Cerebellar nuclear complex (tissue), 1 donor: Measurements from ENCODE around the gene CEP68.
"Not testable (repeated sequence)": the region's sequence is repeated elsewhere in the genome, so short reads cannot be mapped to it uniquely, and the experiment has no call there.

ENCODE experiments used
- DNase-seq, 2 experiments: peaks; one replicate each; lab custom pipeline; 2025; lab: John Stamatoyannopoulos, UW

The CEP68 gene

GRCh38 chr2:65031341-65032018 is 24.7 kb upstream of the CEP68 start:
- DNase-seq = no peak

GRCh38 chr2:65032019-65032975 is 23.9 kb upstream of the CEP68 start:
- no peak for DNase-seq

- DNase-seq = no peak
Observed at GRCh38 chr2:65033178-65033577, 23.0 kb upstream of the CEP68 start.

GRCh38 chr2:65033667-65034066 is 22.5 kb upstream of the CEP68 start:
- not testable (repeated sequence) for DNase-seq

- DNase-seq = no peak
Observed at GRCh38 chr2:65035351-65035943, 20.8 kb upstream of the CEP68 start.

- no peak for DNase-seq
Observed at GRCh38 chr2:65037178-65037577, 19.0 kb upstream of the CEP68 start.

GRCh38 chr2:65039640-65040039 is 16.6 kb upstream of the CEP68 start:
- DNase-seq = no peak

- peak; percentile 4 to 86 for DNase-seq
Observed at GRCh38 chr2:65040400-65041261, 15.6 kb upstream of the CEP68 start.

GRCh38 chr2:65043001-65043400 is 13.2 kb upstream of the CEP68 start:
- DNase-seq = no peak

GRCh38 chr2:65044097-65044735 is 12.0 kb upstream of the CEP68 start:
- no peak for DNase-seq

- no peak for DNase-seq
Observed at GRCh38 chr2:65045651-65046050, 10.6 kb upstream of the CEP68 start.

- no peak for DNase-seq
Observed at GRCh38 chr2:65046633-65047407, 9.4 kb upstream of the CEP68 start.

- DNase-seq = no peak
Observed at GRCh38 chr2:65049010-65049639, 7.1 kb upstream of the CEP68 start.

- no peak for DNase-seq
Observed at GRCh38 chr2:65050931-65051330, 5.3 kb upstream of the CEP68 start.

- DNase-seq = no peak
Observed at GRCh38 chr2:65053199-65053598, 3.0 kb upstream of the CEP68 start.

GRCh38 chr2:65054749-65055421 is 1.3 kb upstream of the CEP68 start:
- DNase-seq = no peak

- DNase-seq = peak in 1 of 2 experiments; percentile 79
Observed at GRCh38 chr2:65055422-65056214, 598 bp upstream of the CEP68 start.

GRCh38 chr2:65057054-65057375 is 799 bp downstream of the CEP68 start:
- DNase-seq = no peak
